ENCODE data around the gene OR6C75.

DNA sequence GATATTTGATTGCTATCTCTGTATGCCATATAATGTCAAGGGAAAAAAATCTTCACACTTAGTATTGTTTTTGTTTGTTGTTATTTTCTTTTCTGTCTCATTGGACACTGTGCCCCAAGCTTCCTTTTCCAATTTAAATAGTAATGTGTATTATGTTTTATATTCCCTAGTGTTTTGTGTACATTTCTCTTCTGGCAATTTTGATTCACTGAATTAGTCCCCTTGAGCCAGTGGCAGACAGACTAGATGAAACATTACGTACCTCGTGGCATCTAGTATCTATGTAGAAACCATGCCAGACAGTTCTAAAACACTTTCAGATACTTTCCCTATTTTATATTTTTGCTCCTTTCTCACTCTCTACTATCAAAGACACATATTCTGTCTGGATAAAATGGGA is 48.7 kb upstream of the OR6C75 start, which contains the start of gene OR6C1:
- TF ChIP-seq EZH2 (IDR thresholded peaks at IDR 0.05; ENCODE audit: insufficient read depth, poor library complexity, severe bottlenecking) (no peak), EZH2phosphoT487 (IDR thresholded peaks at IDR 0.05; ENCODE audit: insufficient read depth, low read depth) (no peak)

Measured in GM23248 (cell line).